GM12874 (cell line): ENCODE data around the gene INSIG2.

Experiments used
- CTCF ChIP-seq: IDR thresholded peaks from 2 replicates; pipeline ENCODE4 v1.5.1; 2011; ENCODE audit warnings: low read depth, mild to moderate bottlenecking, control low read depth, low read length, moderate library complexity; ENCODE audit not compliant: insufficient read depth

The INSIG2 gene

GRCh38 chr2:118048401-118048800 lies 39.9 kb upstream of the INSIG2 start:
- TF ChIP-seq CTCF: no peak

- TF ChIP-seq CTCF: no peak
Measured at GRCh38 chr2:118049140-118049815, 39.0 kb upstream of the INSIG2 start.

- TF ChIP-seq CTCF: no peak
Measured at GRCh38 chr2:118049816-118050140, 38.5 kb upstream of the INSIG2 start.

GRCh38 chr2:118050386-118050785 lies 37.9 kb upstream of the INSIG2 start:
- TF ChIP-seq CTCF: no peak

GRCh38 chr2:118050974-118051373 lies 37.3 kb upstream of the INSIG2 start:
- no peak for TF ChIP-seq CTCF

- no peak for TF ChIP-seq CTCF
Measured at GRCh38 chr2:118051826-118052358, 36.4 kb upstream of the INSIG2 start.

GRCh38 chr2:118052474-118052873 lies 35.8 kb upstream of the INSIG2 start:
- TF ChIP-seq CTCF: no peak
